Stimulated activated naive CD8-positive, alpha-beta T cell treated with anti-CD3 and anti-CD28 coated beads, Interleukin-15, Interleukin-2, amounts not matched to agents 100 ng/mL and 50 ng/mL, for 24 hours (primary cell): ENCODE data around the gene GEMIN7.
A peak's percentile ranks its signal among the peaks of the same experiment; 100 is the strongest.
"Not testable (repeated sequence)": the region's sequence is repeated elsewhere in the genome, so short reads cannot be mapped to it uniquely, and the experiment has no call there.

ENCODE experiments used
- H3K27ac Mint-ChIP-seq: one replicate; pipeline ENCODE4 v1.8.0; 2021; ENCODE audit warnings: mild to moderate bottlenecking, mixed read lengths
- H3K27me3 Mint-ChIP-seq: one replicate; pipeline ENCODE4 v1.8.0; 2021; ENCODE audit warnings: mixed read lengths
- H3K36me3 Mint-ChIP-seq: one replicate; pipeline ENCODE4 v1.8.0; 2021; ENCODE audit warnings: low read depth, mixed read lengths
- H3K4me1 Mint-ChIP-seq: one replicate; pipeline ENCODE4 v1.8.0; 2021; ENCODE audit warnings: low read depth, mixed read lengths
- H3K4me3 Mint-ChIP-seq: one replicate; pipeline ENCODE4 v1.8.0; 2021; ENCODE audit warnings: mild to moderate bottlenecking, mixed read lengths
- H3K9me3 Mint-ChIP-seq: one replicate; pipeline ENCODE4 v1.8.0; 2021; ENCODE audit warnings: mixed read lengths

Gene GEMIN7

GRCh38 chr19:45101806-45102205, 22.7 kb downstream of the GEMIN7 start:
- no peaks in the 10 kb centered on the region for H3K27me3 Mint-ChIP-seq
- peaks cover 1% of the 10 kb centered on the region for H3K36me3 Mint-ChIP-seq
- H3K4me3 Mint-ChIP-seq: no peak overlapping the region
- peaks cover 69% of the 10 kb centered on the region for H3K4me1 Mint-ChIP-seq
- H3K27ac Mint-ChIP-seq: no peak overlapping the region
- no peaks in the 10 kb centered on the region for H3K9me3 Mint-ChIP-seq

- H3K27me3 Mint-ChIP-seq: no peaks in the 10 kb centered on the region
- no peaks in the 10 kb centered on the region for H3K36me3 Mint-ChIP-seq
- H3K9me3 Mint-ChIP-seq: no peaks in the 10 kb centered on the region
- H3K4me3 Mint-ChIP-seq: no peak overlapping the region
- peaks cover 63% of the 10 kb centered on the region for H3K4me1 Mint-ChIP-seq
- H3K27ac Mint-ChIP-seq: no peak overlapping the region
Measured at GRCh38 chr19:45102481-45102880, 23.4 kb downstream of the GEMIN7 start.

GRCh38 chr19:45103156-45103507, 24.1 kb downstream of the GEMIN7 start:
- Mint-ChIP-seq H3K9me3 (no peaks in the 10 kb centered on the region), H3K27ac (peak overlapping the region; percentile 58), H3K36me3 (no peaks in the 10 kb centered on the region), H3K4me3 (no peak overlapping the region), H3K4me1 (peaks cover 60% of the 10 kb centered on the region), H3K27me3 (no peaks in the 10 kb centered on the region)

- no peaks in the 10 kb centered on the region for H3K9me3 Mint-ChIP-seq
- no peak overlapping the region for H3K4me3 Mint-ChIP-seq
- peaks cover 54% of the 10 kb centered on the region for H3K4me1 Mint-ChIP-seq
- H3K36me3 Mint-ChIP-seq: no peaks in the 10 kb centered on the region
- H3K27me3 Mint-ChIP-seq: no peaks in the 10 kb centered on the region
- peak overlapping the region; percentile 9 for H3K27ac Mint-ChIP-seq
Measured at GRCh38 chr19:45103508-45104319, 24.7 kb downstream of the GEMIN7 start.

GRCh38 chr19:45104658-45105349, 25.7 kb downstream of the GEMIN7 start:
- Mint-ChIP-seq H3K9me3 (no peaks in the 10 kb centered on the region), H3K4me1 (peaks cover 51% of the 10 kb centered on the region), H3K27me3 (no peaks in the 10 kb centered on the region), H3K27ac (peak overlapping the region; percentile 36), H3K4me3 (no peak overlapping the region), H3K36me3 (no peaks in the 10 kb centered on the region)

GRCh38 chr19:45106363-45106762, 27.3 kb downstream of the GEMIN7 start:
- not testable (repeated sequence) for H3K27me3 Mint-ChIP-seq, H3K9me3 Mint-ChIP-seq, H3K36me3 Mint-ChIP-seq, H3K27ac Mint-ChIP-seq, H3K4me3 Mint-ChIP-seq
- peaks cover 57% of the 10 kb centered on the region for H3K4me1 Mint-ChIP-seq

- no peak overlapping the region for H3K27ac Mint-ChIP-seq
- no peaks in the 10 kb centered on the region for H3K27me3 Mint-ChIP-seq
- H3K4me3 Mint-ChIP-seq: no peak overlapping the region
- no peaks in the 10 kb centered on the region for H3K36me3 Mint-ChIP-seq
- peaks cover 58% of the 10 kb centered on the region for H3K4me1 Mint-ChIP-seq
- H3K9me3 Mint-ChIP-seq: no peaks in the 10 kb centered on the region
Measured at GRCh38 chr19:45107621-45108150, 28.6 kb downstream of the GEMIN7 start.

- Mint-ChIP-seq H3K36me3 (no peaks in the 10 kb centered on the region), H3K9me3 (no peaks in the 10 kb centered on the region), H3K27me3 (no peaks in the 10 kb centered on the region), H3K4me3 (no peak overlapping the region), H3K4me1 (peaks cover 47% of the 10 kb centered on the region), H3K27ac (no peak overlapping the region)
Measured at GRCh38 chr19:45110851-45111266, 31.8 kb downstream of the GEMIN7 start.

GRCh38 chr19:45112111-45112827, 33.2 kb downstream of the GEMIN7 start:
- Mint-ChIP-seq H3K27ac (no peak overlapping the region), H3K27me3 (no peaks in the 10 kb centered on the region), H3K36me3 (no peaks in the 10 kb centered on the region), H3K9me3 (no peaks in the 10 kb centered on the region), H3K4me1 (peaks cover 61% of the 10 kb centered on the region), H3K4me3 (no peak overlapping the region)

- no peak overlapping the region for H3K27ac Mint-ChIP-seq
- no peaks in the 10 kb centered on the region for H3K9me3 Mint-ChIP-seq
- no peak overlapping the region for H3K4me3 Mint-ChIP-seq
- peaks cover 69% of the 10 kb centered on the region for H3K4me1 Mint-ChIP-seq
- H3K27me3 Mint-ChIP-seq: no peaks in the 10 kb centered on the region
- H3K36me3 Mint-ChIP-seq: no peaks in the 10 kb centered on the region
Measured at GRCh38 chr19:45113628-45114027, 34.6 kb downstream of the GEMIN7 start.

- peaks cover 74% of the 10 kb centered on the region for H3K4me1 Mint-ChIP-seq
Measured at GRCh38 chr19:45114116-45114515, 35.1 kb downstream of the GEMIN7 start.

GRCh38 chr19:45115809-45116615, 37.0 kb downstream of the GEMIN7 start:
- Mint-ChIP-seq H3K9me3 (no peaks in the 10 kb centered on the region), H3K36me3 (no peaks in the 10 kb centered on the region), H3K27ac (no peak overlapping the region), H3K4me3 (no peak overlapping the region), H3K27me3 (no peaks in the 10 kb centered on the region), H3K4me1 (peaks cover 76% of the 10 kb centered on the region)

More at GRCh38 chr19:45114116-45114515, 35.1 kb downstream of the GEMIN7 start:
- H3K4me3 Mint-ChIP-seq: no peak overlapping the region
- no peaks in the 10 kb centered on the region for H3K36me3 Mint-ChIP-seq
- no peaks in the 10 kb centered on the region for H3K9me3 Mint-ChIP-seq
- H3K27me3 Mint-ChIP-seq: no peaks in the 10 kb centered on the region
- H3K27ac Mint-ChIP-seq: no peak overlapping the region

GRCh38 chr19:45117167-45117594, 38.1 kb downstream of the GEMIN7 start:
- Mint-ChIP-seq H3K9me3 (no peaks in the 10 kb centered on the region), H3K4me1 (peaks cover 79% of the 10 kb centered on the region), H3K27ac (peak overlapping the region; percentile 63), H3K27me3 (no peaks in the 10 kb centered on the region), H3K36me3 (no peaks in the 10 kb centered on the region), H3K4me3 (peak overlapping the region; percentile 26)

- no peaks in the 10 kb centered on the region for H3K9me3 Mint-ChIP-seq
- no peaks in the 10 kb centered on the region for H3K27me3 Mint-ChIP-seq
- no peaks in the 10 kb centered on the region for H3K36me3 Mint-ChIP-seq
- no peak overlapping the region for H3K27ac Mint-ChIP-seq
- peaks cover 80% of the 10 kb centered on the region for H3K4me1 Mint-ChIP-seq
- no peak overlapping the region for H3K4me3 Mint-ChIP-seq
Measured at GRCh38 chr19:45117671-45118070, 38.6 kb downstream of the GEMIN7 start.
